ENCODE data around the gene PRKAA1.

DNA sequence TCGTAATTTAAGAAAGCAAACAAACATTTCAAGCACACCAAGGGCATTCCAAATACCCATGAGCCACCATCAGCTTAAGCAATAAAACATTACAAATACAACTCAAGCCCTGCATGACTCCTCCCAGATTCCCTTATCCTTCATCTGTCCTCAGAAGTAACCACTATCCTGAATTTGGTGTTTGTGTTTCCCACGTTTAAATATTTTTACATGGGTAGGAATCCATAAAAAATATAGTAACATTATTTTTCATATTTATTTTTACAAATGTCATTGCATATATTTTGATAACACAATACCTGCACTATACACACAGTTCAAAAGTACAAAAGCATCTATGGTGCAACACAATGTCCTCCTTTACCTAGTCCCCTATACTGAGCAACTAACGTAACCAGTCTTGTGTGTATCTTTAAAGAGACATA, 6.4 kb downstream of the PRKAA1 start:
- TF ChIP-seq CTCF (IDR thresholded peaks at IDR 0.05) (no peak), EP300 (IDR thresholded peaks at IDR 0.05) (no peak), POLR2A (IDR thresholded peaks at IDR 0.05) (no peak)
